Stimulated activated naive CD8-positive, alpha-beta T cell treated with anti-CD3 and anti-CD28 coated beads, Interleukin-15, Interleukin-2, amounts not matched to agents 100 U/mL and 50 U/mL, for 24 hours (primary cell): ENCODE measurements around the gene KLK11.

ENCODE experiments used
- ATAC-seq: fragments of 150-1000 bp; cut with Tn5 transposase; one replicate; pipeline ENCODE4 v1.10.0; 2021
- DNase-seq: peaks from one replicate; pipeline ENCODE4 v3.0.0; 2021

The KLK11 gene

DNA sequence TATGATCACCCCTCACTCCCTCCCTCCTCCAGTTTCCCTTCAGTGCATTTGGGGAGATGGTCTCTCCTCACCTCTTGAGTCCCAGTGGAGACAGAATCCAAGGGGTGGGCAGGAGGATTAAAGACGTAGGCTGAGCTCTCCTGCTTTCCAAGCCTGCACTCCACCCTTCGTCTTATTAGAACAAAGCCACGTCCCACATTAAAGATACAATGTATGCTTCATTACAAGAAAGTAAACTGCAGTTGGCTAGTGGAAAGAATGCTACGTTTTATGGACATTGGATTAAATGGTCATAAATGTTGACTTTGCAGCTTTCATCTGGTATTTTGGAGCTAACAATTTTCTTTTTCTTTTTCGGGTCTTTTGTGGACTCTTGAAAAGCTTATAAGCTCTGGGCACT, 1.5 kb upstream of the KLK11 start:
- DNase-seq: no peak
- ATAC-seq: no peak

DNA sequence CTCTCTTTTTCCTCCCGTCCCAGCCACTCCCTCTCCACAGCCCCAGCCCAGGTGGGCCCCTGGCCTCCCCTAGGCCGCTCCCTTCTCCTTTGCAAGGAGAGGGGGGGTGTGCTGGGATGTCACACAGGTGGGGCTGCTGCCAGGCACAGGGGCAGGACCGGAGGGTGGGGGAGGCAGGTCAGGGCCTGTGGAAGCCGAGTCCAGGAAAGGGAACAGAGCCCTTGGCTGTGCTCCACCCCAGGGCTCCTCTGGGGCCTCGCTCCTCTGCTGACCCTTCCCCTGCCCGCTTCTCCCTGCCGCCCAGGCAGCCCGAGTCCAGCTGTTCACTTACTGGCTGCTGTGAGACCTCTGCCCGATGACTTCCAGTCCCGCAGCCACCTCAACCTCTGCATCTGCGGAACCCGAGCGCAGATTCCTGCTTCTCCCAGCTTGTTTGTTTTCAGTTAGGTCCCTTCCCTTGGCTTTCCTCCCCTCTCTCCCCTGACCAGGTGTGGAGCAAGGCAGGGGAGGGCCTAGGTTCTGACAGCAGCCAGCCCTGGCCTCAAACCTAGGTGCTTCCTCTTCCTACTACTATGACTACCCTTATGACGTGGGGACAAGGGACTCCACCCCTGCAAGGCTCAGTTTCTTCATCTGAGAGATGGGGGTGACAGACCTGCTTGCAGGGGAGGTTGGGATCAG, 850 bp upstream of the KLK11 start:
- DNase-seq (no peak), ATAC-seq (no peak)

DNA sequence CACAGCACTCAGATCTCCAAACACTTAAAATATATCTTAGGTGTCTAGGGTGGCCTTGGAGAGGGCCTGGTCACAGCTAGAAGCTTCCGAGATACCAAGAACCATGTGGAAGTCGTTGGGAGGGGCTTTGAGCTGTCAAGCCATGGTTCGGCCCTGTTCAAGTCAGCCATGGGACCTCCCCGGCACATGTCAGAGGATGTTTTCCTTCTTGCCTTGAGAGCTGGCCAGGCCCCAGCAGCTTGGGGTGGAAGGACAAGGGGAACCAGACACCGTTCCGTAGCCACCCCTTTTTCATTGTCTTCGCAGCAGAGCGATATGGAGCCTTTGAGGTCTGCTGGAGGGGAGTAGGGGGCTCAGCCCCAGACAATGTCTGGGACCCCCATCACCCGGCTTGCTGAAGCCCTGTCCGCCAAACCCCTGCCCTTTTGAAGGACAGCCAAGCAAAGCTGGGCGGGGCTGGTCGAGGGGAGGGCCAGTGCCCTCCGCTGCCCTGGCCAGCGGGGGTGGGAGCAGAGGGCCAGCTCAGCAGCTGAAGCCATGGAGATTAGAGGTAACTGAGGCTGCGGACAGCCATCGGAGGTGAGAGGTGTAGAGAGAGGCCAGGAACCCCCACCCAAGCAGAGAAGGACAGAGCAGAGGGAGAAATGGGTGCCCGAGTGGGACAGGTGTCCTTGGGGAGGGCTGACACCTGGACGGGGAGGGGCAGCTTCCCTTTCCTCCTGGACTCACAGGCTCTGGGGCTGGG, 435 bp downstream of the KLK11 start:
- DNase-seq (no peak), ATAC-seq (no peak)

DNA sequence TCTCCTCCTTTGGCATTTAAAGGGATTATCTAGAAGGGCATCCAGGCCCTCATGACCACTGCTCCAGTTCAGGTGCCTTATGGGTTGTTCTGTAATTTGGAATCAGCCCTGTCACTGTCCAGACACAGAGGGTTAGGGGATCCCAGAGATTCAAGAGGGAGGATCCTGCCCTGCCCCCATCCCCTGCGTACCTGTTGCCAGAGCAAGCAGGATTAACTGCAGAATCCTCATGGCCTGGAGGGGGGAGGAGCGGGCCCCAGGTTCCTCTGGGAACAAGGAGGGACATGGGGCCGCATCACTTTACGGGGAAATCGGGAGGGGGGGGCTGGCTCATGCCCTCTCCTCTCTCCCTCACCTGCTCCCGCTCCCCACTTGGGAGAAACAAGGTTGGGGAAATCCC, 1.0 kb downstream of the KLK11 start:
- ATAC-seq (no peak), DNase-seq (no peak)

DNA sequence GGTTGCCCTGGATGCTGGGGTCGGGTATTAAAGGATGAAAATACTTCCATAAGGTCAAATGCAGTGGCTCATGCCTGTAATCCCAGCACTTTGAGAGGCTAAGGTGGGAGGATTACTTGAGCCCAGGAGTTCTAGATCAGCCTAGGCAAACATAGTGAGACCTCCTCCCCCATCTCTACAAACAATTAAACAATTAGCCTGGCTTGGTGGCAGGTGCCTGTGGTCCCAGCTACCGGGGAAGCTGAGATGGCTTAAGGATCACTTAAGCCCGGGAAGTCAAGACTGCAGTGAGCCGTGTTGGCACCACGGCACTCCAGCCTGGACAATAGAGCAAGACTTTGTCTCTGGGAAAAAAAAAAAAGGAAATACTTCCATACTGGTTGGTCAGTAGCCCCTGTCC, 1.5 kb downstream of the KLK11 start:
- DNase-seq: no peak

DNA sequence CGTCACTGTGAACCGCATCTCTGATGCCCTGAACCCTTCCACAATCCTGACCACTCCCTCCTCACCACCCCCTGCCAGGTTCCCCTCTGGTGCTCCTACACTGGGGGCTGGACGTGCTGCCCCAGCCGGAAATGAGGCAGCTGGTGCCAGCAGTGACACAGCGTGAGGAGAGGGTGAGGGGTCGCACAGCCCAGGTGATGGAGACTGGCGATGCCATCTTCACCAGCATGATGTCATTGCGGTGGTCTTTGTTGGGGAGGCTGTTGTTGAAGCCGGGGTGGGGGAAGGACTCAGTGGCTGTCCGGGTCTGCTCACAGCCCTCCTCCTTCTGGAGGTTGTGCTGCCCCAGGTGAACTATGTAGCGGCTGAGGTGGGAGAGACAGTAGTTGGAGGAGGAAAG, 2.5 kb downstream of the KLK11 start:
- ATAC-seq (no peak), DNase-seq (no peak)

More for the DNA sequence above, 1.5 kb downstream of the KLK11 start:
- no peak for ATAC-seq

DNA sequence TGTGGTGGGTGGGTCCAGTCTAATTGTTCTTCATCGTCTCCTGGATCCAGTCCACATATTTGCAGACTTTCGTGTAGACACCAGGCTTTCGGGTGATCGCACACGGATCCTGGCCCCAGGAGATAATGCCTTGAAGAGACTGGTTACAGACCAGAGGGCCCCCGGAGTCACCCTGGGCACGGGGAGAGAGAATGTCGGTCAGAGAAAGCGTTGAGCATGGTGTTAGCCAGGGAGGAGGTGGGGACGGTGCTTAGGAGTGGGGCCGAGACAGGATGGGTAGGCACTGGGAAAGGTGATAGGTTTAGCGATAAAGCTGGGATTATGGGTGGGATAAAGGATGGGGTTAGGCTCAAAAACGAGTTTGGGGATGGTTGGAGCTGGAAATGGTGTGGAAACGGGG, 3.9 kb downstream of the KLK11 start:
- ATAC-seq (no peak), DNase-seq (no peak)

DNA sequence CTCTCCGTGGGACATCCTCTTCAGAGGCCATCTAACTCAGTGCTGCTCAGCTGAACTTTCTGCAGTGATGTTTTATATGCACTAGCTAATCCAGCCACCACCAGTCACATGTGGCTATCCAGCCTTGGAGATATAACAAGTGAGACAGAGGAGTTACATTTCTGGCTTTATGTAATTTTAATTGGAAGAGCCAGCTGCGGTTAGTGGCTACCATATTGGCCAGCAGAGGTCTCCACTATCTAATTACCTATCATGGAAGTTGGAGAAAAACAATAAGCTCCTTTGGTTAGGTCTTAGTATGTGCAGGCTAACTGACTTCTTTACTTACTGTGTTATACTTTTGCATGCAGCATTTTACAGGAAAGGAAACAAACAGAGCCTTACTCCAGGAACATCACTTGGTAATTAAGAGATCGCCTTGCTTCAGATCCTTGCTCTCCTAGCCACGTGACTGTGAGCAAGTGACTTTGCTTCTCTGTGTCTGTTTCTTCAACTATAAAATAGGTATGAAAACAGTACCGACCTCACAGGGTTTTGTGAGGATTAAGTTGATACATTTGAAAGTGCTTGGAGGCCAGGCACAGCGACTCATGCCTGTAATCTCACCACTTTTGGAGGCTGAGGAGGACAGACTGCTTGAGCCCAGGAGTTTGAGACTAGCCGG, 5.3 kb downstream of the KLK11 start:
- ATAC-seq (no peak), DNase-seq (no peak)

DNA sequence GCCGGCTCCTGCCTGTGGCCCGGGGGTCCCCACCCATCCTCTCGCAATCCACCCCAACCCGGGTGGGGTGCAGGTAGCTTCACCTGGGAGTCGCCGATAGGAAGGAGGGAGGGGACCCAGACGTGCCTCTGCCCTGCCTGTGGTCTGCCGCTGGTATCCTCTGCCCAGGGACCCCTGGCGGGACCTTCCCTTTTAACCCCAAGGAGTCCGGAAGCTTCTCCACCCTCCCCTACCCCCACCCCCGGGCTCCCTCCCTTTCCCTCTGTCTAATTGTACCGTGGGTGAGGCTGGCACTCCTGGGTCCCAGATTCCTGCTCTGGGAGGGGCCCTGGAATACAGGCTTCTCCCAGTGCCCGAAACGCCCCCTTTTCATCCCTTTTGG, 6.9 kb downstream of the KLK11 start, which contains the start of gene KLK10:
Gene KLK10, minus strand, starts transcription at position 166 of the 382 bp plus-strand sequence. CDS start 579 bp downstream, outside the sequence.
- DNase-seq (no peak), ATAC-seq (no peak)

DNA sequence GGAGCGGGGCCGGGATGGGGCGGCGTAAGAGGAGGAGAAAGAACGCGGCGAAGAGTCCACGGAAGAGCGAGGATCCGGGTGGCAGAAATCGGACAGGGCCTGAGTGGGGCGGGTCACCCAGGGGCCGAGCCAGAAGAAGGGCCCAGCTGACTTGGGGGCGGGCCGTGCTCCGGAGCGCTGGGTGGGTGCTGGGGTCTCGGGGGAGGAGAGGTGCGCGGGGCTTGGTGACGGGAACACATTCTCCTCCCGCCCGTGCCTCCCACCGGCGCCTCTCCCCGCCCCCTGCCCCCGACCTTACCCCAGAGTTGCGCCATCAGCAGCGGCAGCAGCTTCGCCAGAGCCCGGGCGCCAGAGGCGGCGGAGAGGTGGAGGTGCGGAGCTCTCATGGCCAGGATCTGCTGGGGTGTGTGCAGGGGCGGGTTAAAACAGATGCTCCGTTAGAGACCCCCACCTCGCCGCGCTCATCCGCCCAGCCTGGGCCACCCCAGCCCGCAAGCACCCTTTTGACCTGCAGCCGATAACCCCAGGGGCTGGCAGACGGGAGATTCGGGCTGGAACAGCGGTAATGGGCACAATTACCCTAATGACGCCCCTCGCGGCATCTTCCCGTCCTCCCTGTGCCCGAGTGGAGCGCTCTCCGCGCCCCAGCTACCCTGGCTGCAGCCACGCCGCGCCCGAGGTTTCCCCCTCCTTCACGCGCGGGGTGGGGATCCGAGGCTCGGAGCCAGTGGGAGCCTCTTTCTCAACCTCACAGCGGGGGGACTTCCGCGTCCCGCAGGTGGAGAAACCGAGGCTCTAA, 7.5 kb downstream of the KLK11 start:
- DNase-seq: no peak
- ATAC-seq: no peak

DNA sequence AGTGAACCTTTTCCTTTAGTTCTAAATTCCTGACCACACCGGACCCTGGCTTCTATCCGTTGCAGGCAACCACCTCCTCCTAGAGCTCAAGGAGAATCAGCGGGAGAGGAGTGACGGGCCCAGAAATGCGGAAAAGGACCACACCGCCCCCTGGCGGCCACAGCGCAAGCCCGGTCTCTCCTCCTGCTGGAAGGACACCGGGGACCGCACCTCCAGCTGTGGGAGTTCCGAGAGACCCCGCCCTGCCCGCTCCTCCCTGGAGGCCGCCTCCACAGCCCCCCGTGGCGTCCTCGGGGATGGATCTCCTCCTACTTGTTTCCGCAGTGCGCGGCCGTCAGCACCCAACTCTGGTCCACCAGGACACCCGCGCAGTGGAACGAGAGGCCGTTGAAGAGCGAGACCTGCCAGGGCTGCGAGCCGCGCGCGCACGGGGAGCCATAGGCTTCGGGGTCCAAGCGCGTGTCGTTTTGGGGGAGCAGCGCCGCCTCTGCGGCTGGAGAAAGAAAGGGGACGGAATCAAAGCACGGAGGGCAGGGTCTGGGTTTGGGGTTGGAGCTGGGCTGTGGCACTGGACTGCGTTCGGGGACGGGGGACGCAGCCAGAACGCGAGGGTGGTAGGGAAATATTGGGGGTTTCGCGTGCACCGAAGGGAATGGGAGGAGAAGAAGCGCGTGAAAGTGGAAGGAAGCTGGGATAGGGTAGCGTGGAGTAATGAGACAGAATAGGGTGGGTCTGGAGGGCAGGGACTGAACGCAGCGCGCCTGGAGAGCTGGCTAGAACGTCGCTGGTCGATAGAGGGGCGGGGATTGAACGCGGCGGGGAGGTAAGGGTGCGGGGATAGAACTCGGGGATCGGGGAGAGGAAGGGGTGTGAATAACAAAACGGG, 9.4 kb downstream of the KLK11 start:
- ATAC-seq: no peak
- DNase-seq: peak; percentile 68

DNA sequence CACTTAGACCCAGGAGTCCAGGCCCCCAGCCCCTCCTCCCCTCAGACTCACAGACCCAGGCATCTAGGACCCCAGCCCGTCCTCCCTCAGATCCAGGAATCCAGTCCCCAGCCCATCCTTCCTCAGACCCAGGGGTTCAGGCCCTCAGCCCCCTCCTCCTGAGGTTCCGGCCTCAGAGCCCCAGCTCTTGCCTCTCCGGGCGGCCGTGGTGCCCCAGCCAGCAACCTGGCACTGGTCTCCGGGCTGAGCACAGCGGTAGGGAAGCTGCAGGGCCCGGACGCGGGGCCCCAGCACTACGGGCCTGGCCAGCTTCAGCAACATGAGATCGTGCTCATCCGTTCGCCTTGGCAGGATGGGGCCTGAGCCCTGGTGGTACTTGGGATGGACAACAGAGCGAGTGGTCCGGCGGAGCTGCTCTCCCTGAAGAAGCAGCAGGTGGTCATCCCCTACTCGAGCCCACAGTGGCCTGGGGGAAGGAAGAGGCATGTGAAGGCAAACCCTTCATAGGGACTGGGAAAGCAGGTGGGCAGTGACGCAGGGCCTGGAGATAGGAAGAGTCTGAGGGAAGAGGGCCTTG, 10.6 kb downstream of the KLK11 start:
- DNase-seq (no peak), ATAC-seq (no peak)

DNA sequence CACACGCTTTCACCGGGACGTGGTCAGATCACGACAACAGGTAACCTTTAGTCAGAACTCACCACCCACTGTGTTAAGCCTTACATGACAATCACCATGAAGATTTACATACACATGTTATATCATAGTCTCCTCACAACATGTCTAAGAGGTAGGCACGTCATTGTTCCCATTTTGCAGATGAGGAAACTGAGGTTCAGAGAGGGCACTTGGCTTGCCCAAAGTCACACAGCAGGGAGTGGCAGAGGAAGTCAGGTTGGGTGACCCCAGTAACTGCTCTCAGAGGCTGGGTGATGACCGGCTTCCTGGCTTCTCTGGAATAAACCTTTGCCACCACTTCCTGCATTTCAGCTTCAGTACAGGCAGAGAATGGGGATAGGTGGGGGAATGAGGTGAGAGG, 12.2 kb downstream of the KLK11 start:
- DNase-seq (no peak), ATAC-seq (no peak)

DNA sequence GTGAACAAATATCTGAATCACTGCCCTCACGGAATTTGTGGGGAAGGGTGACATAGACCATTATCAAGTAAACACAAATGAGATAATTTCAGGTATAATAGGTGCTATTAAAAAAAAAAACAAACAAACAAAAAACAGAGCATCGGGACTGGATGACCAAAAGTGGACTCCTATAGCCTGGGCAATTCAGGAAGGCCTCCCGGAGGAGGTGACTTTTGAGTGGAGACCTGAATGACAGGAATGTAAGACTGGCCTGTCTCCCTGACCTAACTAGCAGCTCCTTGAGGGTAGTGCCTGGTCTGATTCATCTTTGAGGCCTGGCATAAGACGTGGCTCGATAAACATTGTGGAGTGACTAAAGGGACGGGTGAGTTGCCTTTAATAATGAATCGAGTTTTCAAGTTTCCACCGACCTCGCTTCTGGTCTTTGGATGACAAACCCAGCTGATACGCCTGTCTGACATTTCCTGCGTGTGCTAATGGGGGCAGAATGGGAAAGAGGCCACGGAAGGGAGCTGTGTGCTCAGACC, 13.7 kb downstream of the KLK11 start:
- ATAC-seq: no peak
- DNase-seq: no peak

DNA sequence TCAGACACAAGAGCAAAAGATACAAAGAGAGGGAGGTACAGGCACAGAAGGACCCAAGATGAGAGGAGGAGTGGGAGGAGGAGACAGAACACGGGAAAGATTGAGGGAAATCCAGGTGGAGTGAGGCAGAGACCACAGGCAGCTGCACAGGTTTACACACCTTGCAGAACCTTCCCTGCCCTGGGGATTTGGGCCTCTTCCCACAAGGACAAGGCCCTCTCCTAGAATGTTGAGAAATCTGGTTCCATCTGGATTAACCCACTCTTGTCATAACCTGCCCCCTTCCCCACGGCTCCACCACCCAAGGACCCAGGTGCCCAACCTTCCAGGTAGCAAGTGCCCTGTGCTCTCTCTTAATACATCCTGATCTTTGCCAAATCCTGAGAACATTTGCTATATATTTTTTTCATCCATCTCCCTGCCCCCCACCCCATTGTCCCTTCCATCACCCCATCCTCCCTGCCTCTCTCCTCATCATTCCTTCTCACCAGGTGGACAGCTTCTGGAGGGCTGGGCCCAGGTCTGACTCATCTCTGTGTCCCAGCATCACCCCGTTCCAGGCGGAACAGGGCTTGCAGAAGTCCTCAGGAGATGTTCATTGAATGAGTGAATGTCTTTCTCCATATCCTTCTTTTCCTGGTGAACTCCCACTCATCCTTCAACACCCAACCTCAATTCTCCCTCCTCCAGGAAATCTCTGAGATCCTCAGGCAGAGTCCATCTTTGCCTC, 16.2 kb downstream of the KLK11 start:
- ATAC-seq: no peak
- DNase-seq: no peak

DNA sequence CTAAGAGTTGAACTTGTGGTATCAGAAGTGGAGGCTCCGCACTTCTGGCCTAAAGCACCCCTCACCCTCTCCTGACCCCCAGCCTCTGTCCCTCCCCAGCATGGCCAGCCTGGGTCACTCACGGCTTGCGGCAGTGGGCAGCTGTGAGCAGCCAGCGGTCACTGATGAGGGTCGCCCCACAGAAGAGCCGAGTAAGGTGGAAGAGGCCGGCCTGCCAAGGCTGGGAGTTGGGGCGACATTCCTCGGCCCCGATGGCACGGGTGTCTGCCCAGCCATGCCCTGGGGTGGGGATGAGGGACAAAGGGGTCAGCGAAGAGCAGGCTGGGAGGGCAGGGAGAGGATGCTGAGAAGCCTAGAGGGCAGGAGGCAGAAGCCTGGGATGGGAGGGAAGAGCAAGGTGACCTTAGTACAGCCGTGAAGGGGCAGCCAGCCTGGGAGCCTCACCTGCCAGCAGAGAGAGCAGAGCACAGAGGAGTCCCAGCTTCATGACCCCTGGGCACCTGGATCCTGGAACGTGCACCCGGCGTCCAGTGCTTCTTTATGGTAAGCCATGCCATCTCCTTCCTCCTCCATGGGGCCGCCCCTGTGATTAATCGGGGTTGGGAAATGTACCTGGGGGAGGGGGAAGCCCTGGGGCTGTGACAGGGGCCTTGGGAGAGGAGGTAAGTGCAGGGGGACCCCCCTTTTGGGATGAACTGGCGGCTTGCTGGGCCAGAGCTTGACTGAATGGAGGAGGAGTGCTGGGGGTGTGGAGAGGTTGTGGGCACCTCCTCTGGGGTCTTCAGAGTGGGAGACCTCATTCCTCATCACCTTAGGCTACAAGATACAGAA, 17.1 kb downstream of the KLK11 start:
- DNase-seq (no peak), ATAC-seq (no peak)

DNA sequence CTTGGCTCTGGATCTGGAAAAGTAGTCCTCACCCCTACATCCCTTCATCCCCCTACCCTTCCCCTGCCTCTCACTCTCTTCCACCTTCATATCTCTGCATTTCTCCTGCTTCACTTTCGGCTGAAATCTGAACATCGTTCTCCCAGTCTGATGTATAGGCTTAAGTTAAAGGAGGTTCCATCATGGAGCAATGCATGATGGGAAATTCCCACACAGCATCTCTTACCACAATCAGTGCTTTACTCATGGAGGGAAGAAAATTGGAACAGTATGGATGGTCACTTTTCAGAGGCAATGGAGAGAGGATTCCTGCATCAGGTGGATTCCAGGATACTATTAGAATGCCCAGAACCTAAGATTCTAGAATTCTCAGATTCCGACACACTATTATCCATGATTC, 18.9 kb downstream of the KLK11 start:
- DNase-seq: no peak
- ATAC-seq: no peak

DNA sequence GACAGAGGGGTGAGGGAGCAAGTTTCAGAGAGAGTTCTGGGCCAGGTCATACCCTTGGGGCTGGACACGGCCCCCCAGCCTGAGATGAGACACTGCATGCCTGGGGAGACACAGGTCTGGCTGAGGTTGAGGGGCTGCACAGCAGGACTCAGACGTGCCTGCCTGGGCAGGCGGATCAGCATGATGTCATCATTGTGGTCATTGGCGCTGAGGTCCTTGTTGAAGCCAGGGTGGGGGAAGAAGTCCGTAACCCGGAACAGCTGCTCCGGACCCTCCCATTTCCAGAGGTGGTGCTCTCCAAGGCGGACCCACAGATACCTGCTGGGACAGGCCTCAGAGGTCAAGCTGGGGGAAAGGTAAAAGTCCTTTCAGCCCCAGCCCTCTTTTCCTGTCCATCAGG, 20.0 kb downstream of the KLK11 start:
- ATAC-seq: no peak
- DNase-seq: no peak

DNA sequence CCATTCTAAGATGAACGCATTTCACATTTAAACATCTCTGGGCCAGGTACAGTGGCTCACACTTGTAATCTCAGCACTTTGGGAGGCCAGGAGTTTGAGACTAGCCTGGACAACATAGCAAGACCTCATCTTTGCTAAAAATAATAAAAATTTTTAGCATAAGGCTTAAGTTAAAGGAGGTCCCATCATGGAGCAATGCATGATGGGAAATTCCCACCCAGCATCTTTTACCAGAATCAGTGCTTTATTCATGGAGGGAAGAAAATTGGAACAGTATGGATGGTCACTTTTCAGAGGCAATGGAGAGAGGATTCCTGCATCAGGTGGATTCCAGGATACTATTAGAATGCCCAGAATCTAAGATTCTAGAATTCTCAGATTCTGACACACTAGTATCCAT, 21.2 kb downstream of the KLK11 start:
- no peak for ATAC-seq
- DNase-seq: no peak
